HepG2 (cell line): ENCODE measurements around the gene TMEM214. TPM values are rescaled to one million over a fixed set of nuclear protein-coding genes. Genes with fewer than 3 reads are reported as not detected.
A peak's percentile ranks its signal among the peaks of the same experiment; 100 is the strongest.

Experiments
- AGO1 ChIP-seq: fragments of 200-400 bp; formaldehyde crosslinking; IDR thresholded peaks from 2 replicates; pipeline ENCODE4 v1.6.1; 2017; ENCODE audit warnings: mild to moderate bottlenecking, low read depth, low read length, moderate library complexity; ENCODE audit not compliant: poor library complexity, severe bottlenecking
- ATF5 ChIP-seq: sonication (generic); formaldehyde crosslinking; IDR thresholded peaks from 2 replicates; pipeline ENCODE4 v1.4.0; 2020; ENCODE audit warnings: mild to moderate bottlenecking, low read depth, missing genetic modification reagents
- EZH2 ChIP-seq: conservative IDR thresholded peaks from 2 replicates; pipeline ENCODE4 v1.6.1; 2012; ENCODE audit warnings: mild to moderate bottlenecking, low read depth, low read length, moderate library complexity
- FOXC1 ChIP-seq: sonication (generic); formaldehyde crosslinking; IDR thresholded peaks from 2 replicates; pipeline ENCODE4 v1.8.0; 2022; ENCODE audit warnings: mild to moderate bottlenecking, missing genetic modification reagents, borderline replicate concordance
- NR2F1 ChIP-seq, 2 experiments: fragments of 450-650 bp in 1 of 2; formaldehyde crosslinking in 1 of 2; IDR thresholded peaks; 2 replicates each; pipeline versions ENCODE4 v1.5.0 to v1.6.1; 2016 to 2020; ENCODE audit warnings: mild to moderate bottlenecking in 1 of 2, missing compliant biosample characterization in 1 of 2, missing genetic modification reagents in 1 of 2, moderate library complexity in 1 of 2
- PLRG1 ChIP-seq: fragments of 450-650 bp; conservative IDR thresholded peaks from 2 replicates; pipeline ENCODE4 v1.6.1; 2016
- ZBTB4 ChIP-seq: sonication (generic); formaldehyde crosslinking; IDR thresholded peaks from 2 replicates; pipeline ENCODE4 v1.4.0; 2020; ENCODE audit warnings: missing genetic modification reagents, mild to moderate bottlenecking, borderline replicate concordance
- ZC3H13 ChIP-seq: sonication (generic); formaldehyde crosslinking; IDR thresholded peaks from 2 replicates; pipeline ENCODE4 v1.8.1; 2023; ENCODE audit warnings: mild to moderate bottlenecking, missing genetic modification reagents, moderate library complexity
- ZNF407 ChIP-seq: sonication (generic); formaldehyde crosslinking; IDR thresholded peaks from one replicate; pipeline ENCODE4 v1.5.1; 2020; ENCODE audit warnings: mild to moderate bottlenecking, missing genetic modification reagents; ENCODE audit errors: not compliant biosample characterization
- ZNF687 ChIP-seq: sonication (generic); formaldehyde crosslinking; IDR thresholded peaks from 2 replicates; pipeline ENCODE4 v1.5.1; 2020; ENCODE audit warnings: mild to moderate bottlenecking, missing genetic modification reagents, moderate library complexity
- ZNF772 ChIP-seq: sonication (generic); formaldehyde crosslinking; IDR thresholded peaks from 2 replicates; pipeline ENCODE4 v1.5.0; 2020; ENCODE audit warnings: mild to moderate bottlenecking, missing genetic modification reagents
- polyA plus RNA-seq, 8 experiments: library from polyadenylated mRNA; depleted of rRNA in 3 of 8; stranded (reverse) in 7 of 8; unstranded in 1 of 8; fragments of >200 nt; fragmentation: Illumina TruSeq in 4 of 8; extraction: Trizol in 4 of 8; gene quantifications; 2 replicates each; pipeline versions ENCODE4 v1.2.1 to v1.2.3, GENCODE V29; 2011 to 2016; ENCODE audit warnings: low read depth in 4 of 8, missing spikeins in 1 of 8, mixed read lengths in 1 of 8; ENCODE audit not compliant: insufficient read depth in 1 of 8
- total RNA-seq, 5 experiments: library from RNA; depleted of rRNA; stranded (reverse); fragments of >200 nt; fragmentation: Illumina TruSeq; extraction: Trizol; gene quantifications; 2 replicates each; pipeline ENCODE4 v1.2.3, GENCODE V29; 2016; ENCODE audit warnings: low read depth in 1 of 5

TMEM214 gene
- total and polyA plus RNA-seq, 2 of the 13 experiments (the other 11 are each of a cell fraction or from before 2014, with no cell fraction given): 58.3 to 132 TPM

GRCh38 chr2:27080603-27080936, 47.8 kb downstream of the TMEM214 start (continued):
- TF ChIP-seq ZNF687 (CRISPR knock-in tag) (peak; percentile 25; the same call in 1 of the 2 replicates), ZBTB4 (CRISPR knock-in tag) (no peak), FOXC1 (CRISPR knock-in tag) (peak; percentile 5; the same call in 1 of the 2 replicates), PLRG1 (no peak), AGO1 (peak; percentile 28), ZC3H13 (CRISPR knock-in tag) (0 out of 2 replicates have a peak, but pooled peaks have one; percentile 19), ZNF772 (no peak), ATF5 (CRISPR knock-in tag) (no peak), ZNF407 (CRISPR knock-in tag) (peak; percentile 9), EZH2 (no peak), NR2F1 (CRISPR knock-in tag; IDR thresholded peaks at IDR 0.05) (no peak)
